SK-N-MC (cell line): ENCODE results near the gene CDH4.

Experiments
- DNase-seq: peaks from one replicate; pipeline ENCODE4 v3.0.0-alpha.2; 2011; ENCODE audit warnings: low read depth, low spot score
- H3K27ac ChIP-seq: fragments of 200-600 bp; sonication (generic); 2 replicates; pipeline ENCODE4 v1.5.1; 2016; ENCODE audit warnings: mixed run types
- H3K36me3 ChIP-seq: fragments of 200-600 bp; sonication (generic); 2 replicates; pipeline ENCODE4 v1.6.1; 2017; ENCODE audit warnings: antibody characterized with exemption, low read length, mixed read lengths; ENCODE audit not compliant: insufficient read depth
- H3K4me3 ChIP-seq: fragments of 200-600 bp; sonication (generic); 2 replicates; pipeline ENCODE4 v1.5.1; 2016
- H3K9ac ChIP-seq: fragments of 200-600 bp; sonication (generic); 2 replicates; pipeline ENCODE4 v1.8.0; 2017; ENCODE audit warnings: mixed run types, mixed read lengths; ENCODE audit not compliant: insufficient read length
- H3K9me3 ChIP-seq: fragments of 200-600 bp; sonication (generic); 2 replicates; pipeline ENCODE4 v1.6.1; 2017; ENCODE audit warnings: low read depth, mild to moderate bottlenecking, antibody characterized with exemption, low read length, moderate library complexity, mixed read lengths
- EZH2 ChIP-seq: fragments of 200-600 bp; sonication (generic); IDR thresholded peaks from one replicate; pipeline ENCODE4 v1.6.1; 2017; ENCODE audit warnings: antibody characterized with exemption
- FOXP2 ChIP-seq: optimal IDR thresholded peaks from 2 replicates; pipeline ENCODE3; 2011; ENCODE audit warnings: mild to moderate bottlenecking, moderate library complexity; ENCODE audit not compliant: insufficient read depth; ENCODE audit errors: extremely low read length, control extremely low read depth
- POLR2AphosphoS5 ChIP-seq: IDR thresholded peaks from 2 replicates; pipeline ENCODE4 v1.6.1; 2012; ENCODE audit warnings: mild to moderate bottlenecking, low read depth, low read length, borderline replicate concordance

CDH4 gene

GRCh38 chr20:61355585-61355984, 103.5 kb downstream of the CDH4 start:
- Histone ChIP-seq H3K9ac (no peak overlapping the region), H3K27ac (no peak overlapping the region), H3K9me3 (no peaks in the 10 kb centered on the region), H3K36me3 (no peaks in the 10 kb centered on the region), H3K4me3 (no peak overlapping the region)
- DNase-seq: no peak
- TF ChIP-seq FOXP2: no peak
- TF ChIP-seq EZH2: no peak

- H3K27ac ChIP-seq: no peak overlapping the region
- no peaks in the 10 kb centered on the region for H3K36me3 ChIP-seq
- no peak overlapping the region for H3K4me3 ChIP-seq
- no peaks in the 10 kb centered on the region for H3K9me3 ChIP-seq
- H3K9ac ChIP-seq: no peak overlapping the region
- no peak for DNase-seq
- TF ChIP-seq EZH2: no peak
Observed at GRCh38 chr20:61356196-61356595, 104.1 kb downstream of the CDH4 start.

DNA sequence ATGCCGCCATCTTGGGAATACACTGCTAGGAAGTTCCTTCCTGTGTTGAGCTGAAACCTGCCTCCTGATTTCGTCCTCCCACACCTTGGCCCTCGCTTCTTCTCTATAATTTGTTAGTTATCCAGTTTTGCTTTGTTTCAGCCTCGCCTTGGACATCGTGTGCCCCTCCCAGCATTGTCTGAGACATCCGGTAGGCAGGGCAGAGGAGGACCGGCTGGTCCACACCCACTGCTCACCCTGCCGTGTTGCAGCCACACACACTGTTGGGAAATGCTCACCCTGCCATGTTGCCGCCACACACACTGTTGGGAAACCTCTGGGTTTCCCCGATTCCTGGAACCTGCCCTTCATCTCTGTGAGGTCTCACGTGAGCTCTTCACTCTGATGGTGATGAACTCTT, 105.1 kb downstream of the CDH4 start:
- H3K36me3 ChIP-seq: no peaks in the 10 kb centered on the region

GRCh38 chr20:61359254-61359653, 107.2 kb downstream of the CDH4 start:
- Histone ChIP-seq H3K27ac (no peak overlapping the region), H3K36me3 (no peaks in the 10 kb centered on the region), H3K9me3 (no peaks in the 10 kb centered on the region), H3K9ac (no peak overlapping the region), H3K4me3 (no peak overlapping the region)
- DNase-seq: no peak
- TF ChIP-seq POLR2AphosphoS5: no peak
- no peak for TF ChIP-seq FOXP2
- TF ChIP-seq EZH2: no peak

More for the DNA sequence above, 105.1 kb downstream of the CDH4 start:
- H3K4me3 ChIP-seq: no peak overlapping the region
- DNase-seq: no peak
- TF ChIP-seq POLR2AphosphoS5: no peak
- TF ChIP-seq EZH2: no peak
- TF ChIP-seq FOXP2: no peak
- H3K27ac ChIP-seq: no peak overlapping the region
- H3K9ac ChIP-seq: no peak overlapping the region
- H3K9me3 ChIP-seq: no peaks in the 10 kb centered on the region

GRCh38 chr20:61360296-61360695, 108.2 kb downstream of the CDH4 start:
- no peaks in the 10 kb centered on the region for H3K36me3 ChIP-seq
- no peak for TF ChIP-seq POLR2AphosphoS5
- no peak for TF ChIP-seq EZH2
- no peak for TF ChIP-seq FOXP2
- H3K9ac ChIP-seq: no peak overlapping the region

DNA sequence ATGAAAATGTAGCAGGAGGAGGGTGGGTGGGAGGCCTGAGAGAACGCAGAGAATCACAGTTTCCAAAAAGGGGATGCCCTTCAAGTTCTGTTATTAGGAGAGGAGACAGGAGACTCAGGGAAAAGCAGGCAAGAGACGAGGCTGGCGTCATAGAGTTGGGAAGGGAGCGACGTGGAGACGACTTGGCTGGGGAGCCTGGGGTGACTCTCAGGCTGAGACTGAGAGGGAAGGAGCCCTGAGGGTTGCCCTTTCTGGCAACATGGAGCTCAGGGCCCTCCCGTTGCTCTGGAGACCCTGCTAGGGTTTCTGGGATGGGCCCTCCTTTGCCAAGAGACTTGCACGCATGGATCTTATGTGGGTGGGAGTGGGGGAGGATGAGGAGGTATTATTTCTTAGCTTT, 108.9 kb downstream of the CDH4 start:
- Histone ChIP-seq H3K9ac (no peak overlapping the region), H3K4me3 (no peak overlapping the region), H3K36me3 (no peaks in the 10 kb centered on the region), H3K9me3 (no peaks in the 10 kb centered on the region), H3K27ac (no peak overlapping the region)
- TF ChIP-seq FOXP2 (no peak), POLR2AphosphoS5 (no peak), EZH2 (no peak)
- no peak for DNase-seq

More at GRCh38 chr20:61360296-61360695, 108.2 kb downstream of the CDH4 start:
- Histone ChIP-seq H3K9me3 (no peaks in the 10 kb centered on the region), H3K4me3 (no peak overlapping the region), H3K27ac (no peak overlapping the region)
- no peak for DNase-seq

- DNase-seq: no peak
- Histone ChIP-seq H3K9ac (no peak overlapping the region), H3K9me3 (no peaks in the 10 kb centered on the region), H3K36me3 (no peaks in the 10 kb centered on the region), H3K27ac (no peak overlapping the region), H3K4me3 (no peak overlapping the region)
- TF ChIP-seq POLR2AphosphoS5: no peak
- TF ChIP-seq FOXP2: no peak
- no peak for TF ChIP-seq EZH2
Observed at GRCh38 chr20:61361501-61361900, 109.4 kb downstream of the CDH4 start.

DNA sequence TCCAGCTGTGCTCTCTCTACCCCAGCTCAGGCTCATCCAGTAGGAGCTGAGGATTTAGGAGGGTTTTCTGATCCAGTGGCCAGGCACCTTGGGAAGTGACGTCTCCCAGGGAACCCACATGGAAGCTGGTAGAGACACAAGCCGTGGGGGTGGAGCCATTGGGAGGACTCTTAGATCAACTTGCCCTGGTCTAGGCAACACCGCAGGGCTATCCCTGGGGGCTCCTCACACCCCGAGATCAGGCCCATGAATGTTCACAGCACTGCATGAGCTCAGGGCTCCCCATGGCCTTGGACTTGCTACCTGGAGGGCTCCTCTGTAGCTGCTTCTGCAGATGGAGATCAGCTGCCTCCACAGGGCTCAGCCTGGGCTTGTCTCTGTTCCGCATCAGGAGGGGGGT, 112.1 kb downstream of the CDH4 start:
- no peak for DNase-seq
- no peak for TF ChIP-seq POLR2AphosphoS5
- TF ChIP-seq EZH2: no peak
- no peak for TF ChIP-seq FOXP2

DNA sequence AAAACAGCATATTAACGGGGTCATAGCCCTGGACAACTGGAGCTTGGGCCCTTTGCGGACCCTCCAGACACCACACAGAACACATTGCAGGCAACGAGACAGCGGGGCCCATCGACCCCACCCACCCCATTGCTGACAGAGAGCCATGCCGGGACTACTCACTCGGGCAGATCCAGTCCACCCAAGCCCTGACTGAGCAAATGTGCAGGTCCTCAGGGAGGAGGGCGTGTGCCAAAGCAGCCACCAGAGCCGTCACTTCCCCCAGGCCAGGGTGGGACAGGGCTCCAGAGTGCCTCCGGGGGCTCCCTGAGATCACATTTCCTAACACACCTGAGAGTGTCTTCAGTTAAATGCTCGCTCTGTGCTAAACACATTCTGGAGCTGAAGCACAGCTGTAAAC, 114.9 kb downstream of the CDH4 start:
- no peak for DNase-seq
- H3K9ac ChIP-seq: no peak overlapping the region
- H3K27ac ChIP-seq: no peak overlapping the region

More for the DNA sequence above, 112.1 kb downstream of the CDH4 start:
- H3K27ac ChIP-seq: no peak overlapping the region
- no peak overlapping the region for H3K4me3 ChIP-seq
- H3K9me3 ChIP-seq: no peaks in the 10 kb centered on the region
- H3K36me3 ChIP-seq: no peaks in the 10 kb centered on the region
- H3K9ac ChIP-seq: no peak overlapping the region

More for the DNA sequence above, 114.9 kb downstream of the CDH4 start:
- Histone ChIP-seq H3K9me3 (no peaks in the 10 kb centered on the region), H3K4me3 (no peak overlapping the region), H3K36me3 (no peaks in the 10 kb centered on the region)
- TF ChIP-seq FOXP2: no peak
- TF ChIP-seq EZH2: no peak
- TF ChIP-seq POLR2AphosphoS5: no peak
